Right hindlimb (tissue), 1 donor: Measurements from ENCODE around the gene SLAMF1.
"Not testable (repeated sequence)": the region's sequence is repeated elsewhere in the genome, so short reads cannot be mapped to it uniquely, and the experiment has no call there.

Experiments
- DNase-seq: peaks from one replicate; pipeline ENCODE4 v3.0.0-alpha.2; 2018

Gene SLAMF1

DNA sequence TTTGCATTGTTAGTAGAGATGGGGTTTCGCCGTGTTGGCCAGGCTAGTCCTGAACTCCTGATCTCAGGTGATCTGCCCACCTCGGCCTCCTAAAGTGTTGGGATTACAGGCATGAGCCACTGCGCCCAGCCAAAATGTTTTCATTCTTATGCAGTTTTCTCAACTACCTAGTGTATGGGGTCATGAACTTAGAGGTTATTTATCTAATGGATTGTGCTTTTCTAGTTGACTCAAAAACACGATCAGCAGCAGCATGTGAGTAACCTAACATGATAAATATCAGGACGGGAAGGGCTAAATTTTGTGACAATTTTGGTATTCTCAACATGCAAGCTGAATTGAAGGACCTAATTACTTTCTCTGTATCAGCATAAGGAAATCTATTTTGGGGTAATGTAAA lies 58.4 kb downstream of the SLAMF1 start:
- no peak for DNase-seq

DNA sequence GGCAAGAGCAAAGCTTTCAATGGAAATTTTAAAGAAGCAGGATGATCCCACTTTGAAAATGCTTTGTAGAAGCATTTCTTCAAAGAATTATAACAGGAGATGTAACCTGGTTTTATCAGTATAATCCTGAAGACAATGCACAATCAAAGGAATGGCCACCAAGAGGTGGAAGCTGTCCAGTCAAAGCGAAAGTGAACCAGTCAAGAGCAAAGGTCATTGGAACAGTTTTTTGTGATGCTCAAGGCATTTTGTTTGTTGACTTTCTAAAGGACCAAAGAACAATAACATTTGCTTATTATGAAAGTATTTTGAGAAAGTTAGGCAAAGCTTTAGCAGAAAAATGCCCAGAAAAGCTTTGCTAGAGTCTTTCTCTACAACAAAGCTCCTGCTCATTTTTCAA lies 62.1 kb downstream of the SLAMF1 start:
- DNase-seq: no peak

DNA sequence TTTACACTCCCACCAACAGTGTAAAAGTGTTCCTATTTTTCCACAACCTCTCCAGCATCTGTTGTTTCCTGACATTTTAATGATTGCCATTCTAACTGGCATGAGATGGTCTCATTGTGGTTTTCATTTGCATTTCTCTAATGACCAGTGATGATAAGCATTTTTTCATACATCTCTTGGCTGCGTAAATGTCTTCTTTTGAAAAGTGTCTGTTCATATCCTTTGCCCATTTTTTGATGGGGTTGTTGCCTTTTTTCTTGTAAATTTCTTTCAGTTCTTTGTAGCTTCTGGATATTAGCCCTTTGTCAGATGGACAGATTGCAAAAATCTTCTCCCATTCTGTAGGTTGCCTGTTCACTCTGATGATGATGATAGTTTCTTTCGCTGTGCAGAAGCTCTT lies 63.9 kb downstream of the SLAMF1 start:
- DNase-seq: not testable (repeated sequence)

DNA sequence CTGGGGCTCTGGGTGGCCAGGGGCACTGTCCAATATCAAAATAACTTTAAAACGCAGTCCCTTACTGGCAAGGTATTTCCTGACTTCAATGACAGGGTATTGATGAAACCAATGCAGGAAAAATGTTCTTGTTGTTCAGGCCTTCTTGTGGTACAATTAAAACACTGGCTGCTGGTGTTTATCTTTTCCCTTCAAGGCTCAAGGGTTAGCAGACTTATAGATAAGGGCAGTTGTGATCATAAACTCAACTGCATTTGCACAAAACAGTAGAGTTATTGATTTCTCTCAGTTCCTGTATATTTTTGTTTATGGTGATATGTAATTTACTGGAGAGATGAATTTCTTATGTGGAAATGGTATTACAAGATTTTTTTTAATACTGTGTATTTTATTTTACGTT lies 64.9 kb downstream of the SLAMF1 start:
- DNase-seq: no peak

DNA sequence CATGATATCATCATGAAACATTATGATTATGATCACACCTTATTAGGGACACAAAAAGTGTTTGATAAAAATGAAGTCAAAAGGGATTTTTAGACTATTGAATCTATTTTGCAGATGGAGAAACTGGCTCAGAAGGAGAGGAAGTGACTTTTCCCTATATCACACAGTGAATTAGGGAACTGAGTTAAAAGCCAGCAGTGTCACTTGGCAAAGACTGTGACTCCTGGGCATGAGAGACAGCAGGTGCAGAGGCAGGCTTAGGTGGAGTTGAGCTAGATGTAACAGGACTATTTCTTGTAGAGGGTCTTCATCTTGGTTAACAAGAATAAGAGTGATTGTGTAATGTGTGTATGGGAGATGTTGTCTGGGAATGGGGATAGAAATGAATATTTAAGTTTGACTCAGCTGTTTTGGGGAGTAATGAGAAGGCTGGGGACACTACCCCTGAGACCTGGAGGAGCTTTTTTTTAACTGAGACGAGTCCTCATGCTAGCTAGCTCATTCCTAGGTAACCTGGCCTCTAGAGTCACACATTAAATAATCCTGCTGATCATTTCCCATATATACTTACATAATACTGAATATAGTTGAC lies 66.5 kb downstream of the SLAMF1 start:
- DNase-seq: no peak

DNA sequence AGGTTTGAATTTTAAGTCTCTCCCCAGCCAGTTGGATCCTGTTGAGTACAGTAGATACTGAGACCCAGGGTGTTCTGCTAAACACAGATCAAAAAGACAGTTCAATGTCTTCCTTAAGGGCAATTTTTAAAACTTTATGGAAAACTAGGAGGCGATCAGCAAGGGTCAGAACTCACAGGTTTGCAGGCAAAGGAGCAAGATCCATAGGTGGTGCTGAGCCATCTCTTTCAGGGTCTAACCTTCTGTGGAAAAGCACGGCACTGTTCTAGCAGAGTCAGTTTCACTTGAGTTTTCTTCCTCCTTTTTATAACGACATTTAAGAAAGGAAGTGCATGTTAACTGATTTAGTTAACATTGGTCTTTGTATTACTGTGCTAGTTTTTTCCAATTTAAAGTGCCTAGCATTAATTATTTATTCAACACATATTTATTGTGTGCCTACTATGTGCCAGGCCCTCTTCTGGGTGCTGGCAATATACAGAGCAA lies 67.6 kb downstream of the SLAMF1 start, which contains the start of gene CD84:
Gene CD84 (minus strand): TSS at position 281 of the 486 bp plus-strand sequence. CDS start 59 bp downstream, at position 222.
- no peak for DNase-seq

DNA sequence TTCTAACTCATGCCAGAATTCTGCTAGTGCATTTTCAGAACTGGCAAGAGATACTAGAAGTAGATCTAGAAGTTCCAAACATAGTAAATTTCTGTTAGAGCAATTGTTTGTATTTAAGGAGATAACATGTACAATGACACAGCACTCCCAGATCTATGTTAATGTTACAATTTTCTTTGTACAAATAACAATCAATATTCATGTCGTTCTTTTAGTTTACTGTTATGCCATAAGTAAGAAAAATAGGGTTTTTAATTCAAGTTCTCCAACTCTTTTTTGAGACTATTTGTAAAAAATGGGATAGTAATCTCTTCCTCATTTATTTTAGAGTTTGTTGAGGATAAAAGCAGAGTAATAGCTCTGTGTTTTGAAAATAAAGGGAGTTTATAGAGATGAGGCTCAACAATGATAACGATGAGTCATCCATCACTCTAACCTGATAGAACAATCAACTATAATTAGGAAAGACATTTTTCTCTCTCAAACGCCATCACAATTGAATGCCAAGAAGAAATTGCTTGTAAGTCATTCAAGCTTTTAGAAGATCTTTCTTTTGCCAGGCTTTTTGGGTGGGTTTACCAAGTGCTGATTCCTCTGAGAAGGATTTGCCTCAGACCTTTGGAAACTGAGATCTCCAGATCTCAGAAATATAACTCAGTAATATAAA lies 68.2 kb downstream of the SLAMF1 start:
- no peak for DNase-seq

DNA sequence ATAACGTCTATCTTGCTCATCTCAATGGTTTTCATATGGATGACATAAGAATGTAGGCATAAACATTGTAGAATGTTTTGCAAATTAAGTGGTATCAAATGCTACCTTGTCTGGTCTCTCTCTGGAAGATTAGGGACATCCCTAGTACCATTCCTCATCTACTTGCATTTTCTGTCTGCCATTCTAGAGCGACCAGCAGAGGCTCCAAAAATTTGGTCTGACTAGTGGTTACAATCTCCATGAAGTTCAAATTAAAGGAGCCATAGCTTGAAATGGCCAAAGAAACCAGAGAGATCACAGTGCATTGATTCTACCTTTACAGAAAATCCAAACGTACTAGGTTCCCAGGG lies 68.7 kb downstream of the SLAMF1 start:
- DNase-seq: no peak

DNA sequence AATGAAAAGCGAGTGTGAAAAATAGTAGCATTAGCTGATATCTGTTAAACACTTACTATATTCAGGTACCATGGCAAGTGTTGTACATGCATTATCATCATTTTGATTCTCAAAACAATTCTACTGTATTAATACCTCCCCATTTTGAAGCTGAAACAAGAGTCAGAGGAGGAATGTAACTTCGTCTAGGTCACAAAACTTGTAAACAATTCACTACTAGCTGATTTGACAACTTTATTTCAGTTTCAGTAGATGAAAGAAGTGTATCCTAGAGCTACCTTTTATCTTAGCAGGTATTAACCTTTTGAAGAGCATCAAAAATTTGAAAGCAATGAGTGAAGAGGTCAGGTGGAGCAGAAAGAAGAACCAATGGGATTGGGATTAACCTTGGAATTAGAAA lies 69.2 kb downstream of the SLAMF1 start:
- no peak for DNase-seq

DNA sequence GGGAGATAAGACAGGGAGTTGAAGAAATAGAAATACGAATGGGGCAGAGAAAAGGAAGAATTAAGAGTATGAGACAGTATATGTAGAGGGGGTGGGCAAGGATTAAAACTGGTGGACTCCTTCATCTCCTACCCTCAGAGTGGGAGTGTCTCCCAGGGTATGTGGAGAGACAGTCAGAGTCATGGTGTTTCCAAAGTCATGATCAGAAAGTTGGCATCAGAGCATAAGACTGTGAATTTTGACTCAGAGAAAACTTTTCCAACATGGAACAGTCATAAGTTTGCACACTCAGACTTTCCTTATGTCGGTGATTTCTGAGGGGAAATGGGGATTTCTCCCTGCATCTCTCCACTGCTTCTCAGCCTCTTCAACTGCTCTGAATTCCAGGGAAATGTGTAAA lies 70.0 kb downstream of the SLAMF1 start:
- DNase-seq: no peak

DNA sequence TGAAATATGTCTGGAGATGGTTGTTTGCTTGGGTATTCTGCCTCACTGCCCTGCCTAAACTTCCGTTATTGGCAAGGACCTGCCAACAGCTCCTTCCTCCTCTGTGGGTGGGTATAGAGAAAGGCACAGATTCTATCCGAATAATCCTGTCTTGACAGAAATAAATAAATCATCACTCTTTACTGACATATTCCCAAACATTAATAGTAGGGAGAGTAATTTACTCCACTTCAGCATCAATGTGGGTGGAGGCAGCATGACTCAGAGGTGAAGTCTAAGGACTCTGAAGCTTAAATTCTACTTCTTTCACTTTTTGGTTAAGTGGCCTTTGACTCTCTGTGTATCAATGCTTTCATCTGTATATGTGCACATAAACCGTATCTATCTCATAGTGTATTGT lies 70.5 kb downstream of the SLAMF1 start:
- no peak for DNase-seq

DNA sequence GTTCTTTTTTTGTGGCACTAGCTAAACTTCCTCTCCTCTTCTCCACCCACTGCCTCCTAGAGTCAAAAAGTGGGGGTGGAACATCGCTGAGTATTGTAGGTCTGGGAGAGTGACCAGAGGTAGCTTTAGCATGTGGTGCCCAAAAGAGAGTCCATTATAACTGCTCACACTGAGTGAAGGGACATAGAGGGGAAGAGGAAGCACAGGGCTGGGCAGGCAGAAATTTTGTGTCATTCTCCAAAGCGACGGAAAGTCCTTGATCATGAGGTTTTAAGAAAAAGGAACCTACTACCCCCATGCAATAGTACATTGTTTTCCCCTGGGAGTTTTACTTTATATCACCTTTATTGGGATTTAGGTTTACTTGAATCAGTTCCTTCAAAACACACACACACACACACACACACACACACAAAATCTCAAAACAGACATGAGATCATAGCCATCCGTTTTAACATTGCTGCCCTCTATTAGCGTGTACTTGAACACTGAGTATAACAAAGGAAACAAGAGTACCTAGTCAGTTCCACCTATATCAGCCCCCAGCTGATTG lies 71.7 kb downstream of the SLAMF1 start:
- DNase-seq: no peak

DNA sequence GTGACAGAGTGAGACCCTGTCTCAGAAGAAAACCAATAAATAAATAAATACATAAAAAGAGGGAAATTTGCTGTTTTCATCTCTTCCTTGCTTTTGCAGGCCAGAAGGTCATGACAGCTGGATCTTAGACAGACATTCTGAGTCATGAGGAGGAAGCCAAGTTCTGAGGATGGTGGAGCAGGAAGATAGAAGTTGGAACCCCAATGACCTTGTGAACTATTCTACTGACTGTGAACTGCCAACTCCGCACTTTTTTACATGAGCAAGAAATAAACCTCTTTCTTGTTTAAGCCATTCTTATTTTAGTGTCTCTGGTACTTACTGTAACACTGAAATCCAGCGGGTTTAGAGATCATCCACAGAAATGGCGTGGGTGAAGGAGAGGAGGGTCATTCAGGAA lies 76.0 kb downstream of the SLAMF1 start:
- no peak for DNase-seq

DNA sequence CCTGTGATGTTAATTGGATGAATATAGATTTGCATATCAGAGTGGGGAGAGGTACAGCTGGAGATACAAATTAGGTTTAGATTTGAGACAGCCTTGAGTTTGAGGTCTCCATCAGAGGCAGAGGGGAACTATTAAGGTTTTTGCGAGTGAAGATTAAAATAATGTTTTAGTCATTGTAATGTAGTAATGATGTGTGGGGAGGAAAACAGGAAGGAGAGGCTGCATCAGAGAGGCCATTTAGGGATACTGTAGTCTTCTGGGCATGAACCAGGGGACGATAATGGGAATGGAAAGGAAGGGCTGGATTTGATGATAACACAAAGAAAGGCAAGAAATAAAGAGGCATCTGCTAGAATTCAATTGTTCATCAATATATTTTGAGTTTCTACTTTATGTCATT lies 77.0 kb downstream of the SLAMF1 start:
- DNase-seq: no peak

DNA sequence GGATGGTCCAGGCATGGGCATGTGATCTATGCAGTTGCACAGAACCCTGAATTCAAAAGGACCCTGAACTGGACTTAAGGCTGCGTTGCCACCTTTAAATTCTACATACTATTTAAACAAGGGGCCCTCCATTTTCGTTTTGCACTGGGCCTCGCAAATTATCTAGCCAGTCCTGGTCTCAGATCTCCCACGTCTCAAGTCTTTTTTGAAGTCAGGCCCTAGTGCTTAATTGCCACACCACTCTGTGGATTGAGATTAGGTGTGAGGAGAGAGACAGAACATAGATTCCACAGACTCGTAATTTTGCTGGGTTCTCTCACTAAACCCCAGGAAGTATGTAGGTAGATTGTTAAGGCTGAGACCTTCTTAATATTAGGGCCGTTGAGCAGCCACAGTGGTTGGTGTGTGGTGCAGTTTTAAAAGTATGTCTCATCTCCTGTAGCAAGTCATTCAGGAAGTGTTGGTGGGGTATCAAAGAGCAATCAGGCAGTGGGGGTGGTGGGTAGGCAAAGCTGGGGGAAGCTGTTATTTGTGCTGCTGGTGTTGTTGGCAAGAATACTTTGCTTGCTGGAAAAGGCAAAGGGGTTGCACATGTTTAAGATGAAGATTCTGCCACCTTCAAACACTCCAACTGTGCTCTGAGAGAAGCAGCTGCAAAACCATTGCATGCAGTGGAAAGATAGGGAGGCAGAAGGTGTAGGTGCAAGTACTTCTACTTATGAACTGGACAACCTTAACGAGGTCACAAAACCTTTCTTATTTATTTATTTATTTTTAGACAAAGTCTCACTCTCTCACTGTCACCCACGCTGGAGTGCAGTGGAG lies 78.8 kb downstream of the SLAMF1 start:
- DNase-seq: no peak

DNA sequence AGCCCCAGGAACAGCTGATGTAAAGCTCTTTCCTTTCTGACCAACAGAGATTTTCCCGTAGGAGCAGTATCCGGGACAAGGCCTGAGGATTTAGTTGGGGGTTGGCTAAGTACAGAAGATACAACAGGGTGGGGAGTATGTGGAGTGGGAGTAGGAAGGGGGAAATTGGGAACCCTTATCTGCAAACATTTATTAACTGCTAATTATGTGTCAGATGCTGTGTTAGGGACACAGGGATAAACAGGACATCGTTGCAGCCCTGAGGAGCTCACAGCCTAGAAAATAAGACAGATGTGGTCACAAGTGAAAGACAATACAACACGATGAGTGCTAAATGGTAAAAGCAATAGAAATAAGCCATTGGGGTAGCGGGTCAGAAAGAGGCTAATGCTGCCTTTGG lies 79.5 kb downstream of the SLAMF1 start:
- DNase-seq: no peak

DNA sequence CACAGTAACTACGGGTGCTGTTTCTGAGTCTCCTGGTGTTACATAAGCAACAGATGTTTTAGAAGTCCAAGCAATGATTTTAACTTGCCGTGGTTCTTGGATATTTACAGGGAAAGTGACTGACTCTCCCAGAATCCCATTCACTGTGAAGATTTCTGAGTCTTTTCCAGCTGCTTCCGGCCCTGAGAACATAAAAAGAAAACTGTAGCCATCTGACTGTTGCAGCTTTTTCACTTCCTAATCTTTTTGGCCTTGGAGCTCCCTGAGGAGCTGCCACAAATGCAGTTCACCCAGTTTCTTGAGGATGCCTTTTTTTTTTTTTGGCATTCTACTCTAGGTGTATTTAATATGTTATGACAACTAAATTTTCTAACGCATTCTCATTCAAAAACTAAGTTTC lies 81.3 kb downstream of the SLAMF1 start:
- DNase-seq: no peak

DNA sequence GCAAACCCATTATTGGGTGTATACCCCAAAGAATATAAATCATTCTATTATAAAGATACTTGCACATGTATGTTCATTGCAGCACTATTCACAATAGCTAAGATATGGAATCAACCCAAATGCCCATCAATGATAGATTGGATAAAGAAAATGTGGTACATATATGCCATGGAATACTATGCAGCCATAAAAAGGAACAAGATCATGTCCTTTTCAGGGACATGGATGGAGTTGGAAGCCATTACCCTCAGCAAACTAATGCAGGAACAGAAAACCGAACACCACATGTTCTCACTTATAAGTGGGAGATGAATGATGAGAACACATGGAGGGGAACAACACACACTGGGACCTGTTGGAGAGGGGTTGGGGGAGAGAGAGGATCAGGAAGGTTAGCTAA lies 83.6 kb downstream of the SLAMF1 start:
- DNase-seq: not testable (repeated sequence)

DNA sequence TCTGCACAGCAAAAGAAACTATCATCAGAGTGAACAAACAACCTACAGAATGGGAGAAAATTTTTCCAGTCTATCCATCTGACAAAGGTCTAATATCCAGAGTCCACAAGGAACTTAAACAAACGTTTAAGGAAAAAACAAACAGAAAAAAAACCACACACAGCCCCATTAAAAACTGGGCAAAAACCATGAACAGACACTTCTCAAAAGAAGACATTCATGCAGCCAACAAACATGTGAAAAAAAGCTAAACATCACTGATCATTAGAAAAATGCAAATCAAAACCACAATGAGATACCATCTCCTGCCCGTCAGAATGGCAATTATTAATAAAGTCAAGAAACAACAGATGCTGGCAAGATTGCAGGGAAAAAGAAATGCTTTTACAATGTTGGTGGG lies 84.1 kb downstream of the SLAMF1 start:
- not testable (repeated sequence) for DNase-seq

DNA sequence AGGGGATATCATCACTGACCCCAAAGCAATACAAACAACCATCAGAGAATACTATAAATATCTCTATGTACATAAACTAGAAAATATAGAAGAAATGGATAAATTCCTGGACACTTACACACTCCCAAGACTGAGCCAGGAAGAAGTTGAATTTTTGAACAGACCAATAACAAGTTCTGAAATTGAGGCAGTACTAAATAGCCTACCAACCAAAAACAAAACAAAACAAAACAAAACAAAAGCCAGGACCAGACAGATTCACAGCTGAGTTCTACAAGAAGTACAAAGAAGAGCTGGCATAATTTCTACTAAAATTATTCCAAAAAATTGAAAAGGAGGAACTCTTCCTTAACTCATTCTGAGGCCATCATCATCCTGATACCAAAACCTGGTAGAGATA lies 86.0 kb downstream of the SLAMF1 start:
- no peak for DNase-seq

DNA sequence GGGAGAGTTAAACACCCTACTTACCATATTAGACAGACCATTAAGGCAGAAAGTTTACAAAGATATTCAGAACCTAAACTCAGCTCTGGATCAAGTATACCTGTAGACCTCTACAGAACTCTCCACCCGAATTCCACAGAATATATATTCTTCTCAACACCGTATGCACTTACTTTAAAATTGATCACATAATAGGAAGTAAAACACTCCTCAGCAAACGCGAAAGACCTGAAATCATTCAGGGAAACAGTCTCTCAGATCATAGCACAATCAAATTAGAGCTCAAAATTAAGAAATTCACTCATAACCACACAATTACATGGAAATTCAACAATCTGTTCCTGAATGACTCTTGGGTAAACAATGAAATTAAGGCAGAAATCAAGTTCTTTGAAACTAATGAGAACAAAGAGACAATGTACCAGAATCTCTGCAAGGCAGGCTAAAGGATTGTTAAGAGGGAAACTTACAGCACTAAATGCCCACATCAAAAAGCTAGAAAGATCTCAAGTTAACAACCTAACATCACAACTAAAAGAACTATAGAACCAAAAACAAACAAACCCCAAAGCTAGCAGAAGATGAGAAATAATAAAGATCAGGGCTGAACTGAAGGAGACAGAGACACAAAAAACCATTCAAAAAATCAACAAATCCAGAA lies 86.7 kb downstream of the SLAMF1 start:
- DNase-seq: no peak

DNA sequence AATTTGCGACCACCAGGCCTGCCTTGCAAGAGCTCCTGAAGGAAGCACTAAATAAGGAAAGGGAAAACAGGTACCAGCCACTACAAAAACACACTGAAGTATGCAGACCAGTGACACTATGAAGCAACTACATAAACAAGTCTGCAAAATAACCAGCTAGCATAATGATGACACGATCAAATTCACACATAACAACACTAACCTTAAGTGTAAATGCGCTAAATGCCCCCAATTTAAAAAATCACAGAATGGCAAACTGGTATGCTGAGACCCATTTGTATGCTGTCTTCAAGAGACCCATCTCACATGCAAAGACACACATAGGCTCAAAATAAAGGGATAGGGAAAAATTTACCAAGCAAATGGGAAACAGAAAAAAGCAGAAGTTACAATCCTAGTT lies 87.4 kb downstream of the SLAMF1 start:
- not testable (repeated sequence) for DNase-seq
